Measurements from ENCODE around the gene GPX8. TPM values are rescaled to one million over a fixed set of nuclear protein-coding genes. Genes with fewer than 3 reads are reported as not detected.

Gene GPX8
- total RNA-seq, 1 donor from 2014 or later, result 12.1 TPM

GRCh38 chr5:55173687-55174230, 13.8 kb downstream of the GPX8 start:
- Histone ChIP-seq H3K4me3 (ENCODE audit: low read depth, low read length) (peak overlapping the region; percentile 45), H3K27me3 (ENCODE audit: control insufficient read depth, insufficient read depth, low read length) (no peaks in the 10 kb centered on the region), H3K36me3 (ENCODE audit: control insufficient read depth, insufficient read depth, low read length) (no peaks in the 10 kb centered on the region)
- no peak for DNase-seq (ENCODE audit: low read depth)
- TF ChIP-seq CTCF (IDR thresholded peaks at IDR 0.05; ENCODE audit: insufficient read depth, low read length, severe bottlenecking), result no peak
- FAIRE-seq, result no peak

- H3K27me3 ChIP-seq (ENCODE audit: control insufficient read depth, insufficient read depth, low read length), result no peaks in the 10 kb centered on the region
Measured at GRCh38 chr5:55175781-55176175, 15.8 kb downstream of the GPX8 start.

GRCh38 chr5:55176176-55176818, 16.3 kb downstream of the GPX8 start:
- peak; percentile 27 for TF ChIP-seq CTCF (IDR thresholded peaks at IDR 0.05; ENCODE audit: insufficient read depth, low read length, severe bottlenecking)
- FAIRE-seq (no peak), DNase-seq (ENCODE audit: low read depth) (peak; percentile 23)
- Histone ChIP-seq H3K27me3 (ENCODE audit: control insufficient read depth, insufficient read depth, low read length) (no peaks in the 10 kb centered on the region), H3K36me3 (ENCODE audit: control insufficient read depth, insufficient read depth, low read length) (no peaks in the 10 kb centered on the region), H3K4me3 (ENCODE audit: low read depth, low read length) (peak overlapping the region; percentile 40)

More at GRCh38 chr5:55175781-55176175, 15.8 kb downstream of the GPX8 start:
- Histone ChIP-seq H3K36me3 (ENCODE audit: control insufficient read depth, insufficient read depth, low read length) (no peaks in the 10 kb centered on the region), H3K4me3 (ENCODE audit: low read depth, low read length) (peak overlapping the region; percentile 40)
- FAIRE-seq (no peak), DNase-seq (ENCODE audit: low read depth) (no peak)
- no peak for TF ChIP-seq CTCF (IDR thresholded peaks at IDR 0.05; ENCODE audit: insufficient read depth, low read length, severe bottlenecking)

- Histone ChIP-seq H3K4me3 (ENCODE audit: low read depth, low read length) (no peak overlapping the region), H3K36me3 (ENCODE audit: control insufficient read depth, insufficient read depth, low read length) (no peaks in the 10 kb centered on the region), H3K27me3 (ENCODE audit: control insufficient read depth, insufficient read depth, low read length) (no peaks in the 10 kb centered on the region)
- DNase-seq (ENCODE audit: low read depth), result no peak
- no peak for TF ChIP-seq CTCF (IDR thresholded peaks at IDR 0.05; ENCODE audit: insufficient read depth, low read length, severe bottlenecking)
- FAIRE-seq, result no peak
Measured at GRCh38 chr5:55177078-55177477, 17.1 kb downstream of the GPX8 start.

GRCh38 chr5:55180016-55180415, 20.0 kb downstream of the GPX8 start:
- FAIRE-seq (no peak), DNase-seq (ENCODE audit: low read depth) (peak; percentile 86)
- no peak for TF ChIP-seq CTCF (IDR thresholded peaks at IDR 0.05; ENCODE audit: insufficient read depth, low read length, severe bottlenecking)
- Histone ChIP-seq H3K4me3 (ENCODE audit: low read depth, low read length) (no peak overlapping the region), H3K27me3 (ENCODE audit: control insufficient read depth, insufficient read depth, low read length) (no peaks in the 10 kb centered on the region), H3K36me3 (ENCODE audit: control insufficient read depth, insufficient read depth, low read length) (no peaks in the 10 kb centered on the region)

GRCh38 chr5:55187370-55187769, 27.4 kb downstream of the GPX8 start:
- H3K27me3 ChIP-seq (ENCODE audit: control insufficient read depth, insufficient read depth, low read length), result peaks cover 2% of the 10 kb centered on the region
- H3K36me3 ChIP-seq (ENCODE audit: control insufficient read depth, insufficient read depth, low read length), result no peaks in the 10 kb centered on the region
- FAIRE-seq (no peak), DNase-seq (ENCODE audit: low read depth) (peak; percentile 67)
- peak; percentile 41 for TF ChIP-seq CTCF (IDR thresholded peaks at IDR 0.05; ENCODE audit: insufficient read depth, low read length, severe bottlenecking)
- H3K4me3 ChIP-seq (ENCODE audit: low read depth, low read length), result no peak overlapping the region

Measured in bronchial epithelial cell (primary cell).